ENCODE data around the gene WDR6.

WDR6 gene

DNA sequence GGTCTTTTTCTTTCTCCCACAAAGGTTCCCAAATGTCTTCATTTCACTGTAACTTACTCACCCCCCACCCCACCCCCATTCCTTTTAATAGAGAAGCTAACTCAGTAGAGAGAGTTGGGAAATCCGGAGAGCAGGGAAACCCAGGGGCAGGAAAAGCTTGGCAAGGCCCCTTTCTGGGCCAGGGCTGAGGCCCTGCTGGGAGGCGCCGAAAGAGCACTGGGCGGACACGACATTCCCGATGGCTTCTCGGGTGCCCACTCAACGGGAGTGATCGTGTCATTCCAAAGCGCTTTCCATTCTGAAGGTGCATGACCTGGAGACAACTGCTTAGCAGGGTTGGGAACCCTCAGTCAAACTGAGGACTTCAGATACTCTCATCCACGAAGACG, 12.7 kb downstream of the WDR6 start:
- TF ChIP-seq, protein P1, sequence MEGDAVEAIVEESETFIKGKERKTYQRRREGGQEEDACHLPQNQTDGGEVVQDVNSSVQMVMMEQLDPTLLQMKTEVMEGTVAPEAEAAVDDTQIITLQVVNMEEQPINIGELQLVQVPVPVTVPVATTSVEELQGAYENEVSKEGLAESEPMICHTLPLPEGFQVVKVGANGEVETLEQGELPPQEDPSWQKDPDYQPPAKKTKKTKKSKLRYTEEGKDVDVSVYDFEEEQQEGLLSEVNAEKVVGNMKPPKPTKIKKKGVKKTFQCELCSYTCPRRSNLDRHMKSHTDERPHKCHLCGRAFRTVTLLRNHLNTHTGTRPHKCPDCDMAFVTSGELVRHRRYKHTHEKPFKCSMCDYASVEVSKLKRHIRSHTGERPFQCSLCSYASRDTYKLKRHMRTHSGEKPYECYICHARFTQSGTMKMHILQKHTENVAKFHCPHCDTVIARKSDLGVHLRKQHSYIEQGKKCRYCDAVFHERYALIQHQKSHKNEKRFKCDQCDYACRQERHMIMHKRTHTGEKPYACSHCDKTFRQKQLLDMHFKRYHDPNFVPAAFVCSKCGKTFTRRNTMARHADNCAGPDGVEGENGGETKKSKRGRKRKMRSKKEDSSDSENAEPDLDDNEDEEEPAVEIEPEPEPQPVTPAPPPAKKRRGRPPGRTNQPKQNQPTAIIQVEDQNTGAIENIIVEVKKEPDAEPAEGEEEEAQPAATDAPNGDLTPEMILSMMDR (IDR thresholded peaks at IDR 0.05; ENCODE audit: low read depth, low read length): no peak
- in situ Hi-C loops (cut with HindIII; ENCODE audit: low sequenced_read_pairs): no loop called here
- peak overlapping the region; percentile 86 for H3K4me3 ChIP-seq (ENCODE audit: low read depth, low read length)
- no peak for DNase-seq (ENCODE audit: low read depth, low spot score)

DNA sequence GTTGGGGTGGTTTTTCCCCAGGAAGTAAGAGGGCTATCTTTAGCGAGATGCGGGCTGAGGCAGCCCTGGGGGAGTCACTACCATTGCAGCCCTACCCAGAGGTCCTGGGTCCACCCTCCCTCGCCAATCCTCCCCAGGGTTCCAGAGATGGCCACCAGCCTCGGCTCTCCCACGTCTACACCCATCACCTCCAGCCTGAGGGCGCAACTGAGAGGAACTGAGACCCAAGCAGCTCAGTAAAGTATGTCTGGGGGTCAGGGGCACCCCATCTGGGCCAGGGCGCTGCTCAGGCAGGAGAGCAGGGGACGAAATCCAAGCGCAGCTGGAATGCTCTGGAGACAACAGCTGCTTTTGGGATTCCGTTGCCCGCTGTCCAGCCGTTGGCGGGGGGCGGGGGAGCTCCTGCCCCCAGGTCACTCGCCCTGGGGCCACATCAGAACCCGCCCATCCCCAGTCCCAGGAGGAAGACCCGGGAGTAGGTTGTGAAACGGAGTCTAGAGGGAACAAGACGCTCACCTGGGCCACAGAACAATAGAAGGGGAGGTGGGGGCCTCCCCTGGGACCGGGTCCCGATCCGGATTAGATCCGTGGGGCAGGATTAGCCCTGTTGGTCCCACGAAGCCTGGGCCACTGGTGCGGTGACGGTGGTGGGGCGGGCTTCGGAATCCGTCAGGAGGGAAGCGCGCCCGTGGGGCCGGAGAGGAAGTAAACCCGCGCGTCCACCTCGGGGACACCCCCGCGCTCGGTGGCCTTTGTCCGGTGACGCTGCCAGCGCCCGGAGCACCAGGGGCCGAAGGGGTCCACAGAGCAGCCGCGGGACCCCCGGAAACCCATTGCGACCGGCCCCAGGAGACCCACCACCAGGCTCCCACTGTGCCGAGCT, 13.4 kb downstream of the WDR6 start:
- TF ChIP-seq, protein P1 (IDR thresholded peaks at IDR 0.05; ENCODE audit: low read depth, low read length): no peak
- in situ Hi-C loops (cut with HindIII; ENCODE audit: low sequenced_read_pairs): no loop called here
- no peak for DNase-seq (ENCODE audit: low read depth, low spot score)
- H3K4me3 ChIP-seq (ENCODE audit: low read depth, low read length): peak overlapping the region; percentile 86

DNA sequence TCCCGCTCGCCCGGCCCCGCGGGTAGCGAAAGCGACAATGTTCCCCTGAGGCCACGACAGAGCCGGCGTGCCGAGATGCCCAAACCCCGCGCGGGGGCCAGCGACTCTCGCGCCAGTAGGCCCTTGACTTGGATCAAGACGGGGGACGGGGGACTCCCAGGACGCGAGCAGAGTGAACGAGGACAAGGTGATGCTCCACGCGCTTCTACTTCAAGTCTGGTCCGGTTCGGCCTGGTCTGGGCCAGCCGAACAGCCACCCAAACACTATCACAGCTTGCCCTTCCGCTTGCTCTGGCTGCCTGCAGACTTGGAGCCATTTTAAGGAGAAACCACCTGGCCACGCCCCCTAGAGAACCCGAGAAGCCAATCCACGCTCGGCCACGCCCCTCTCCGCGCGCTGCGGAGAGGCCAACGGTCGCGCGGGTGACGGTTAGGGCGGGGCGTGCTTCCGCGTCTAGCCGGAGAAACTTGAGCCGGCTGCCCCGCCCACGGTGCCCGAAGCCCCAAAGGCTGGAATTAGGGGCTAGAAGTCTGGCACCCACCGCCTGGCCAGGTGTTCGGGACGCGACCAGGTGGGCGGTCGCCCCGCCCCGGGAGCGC, 14.1 kb downstream of the WDR6 start:
- in situ Hi-C loops (cut with HindIII; ENCODE audit: low sequenced_read_pairs): no loop called here
- H3K4me3 ChIP-seq (ENCODE audit: low read depth, low read length): peak overlapping the region; percentile 86
- TF ChIP-seq, protein P1 (IDR thresholded peaks at IDR 0.05; ENCODE audit: low read depth, low read length): no peak
- peak; percentile 98 for DNase-seq (ENCODE audit: low read depth, low spot score)

DNA sequence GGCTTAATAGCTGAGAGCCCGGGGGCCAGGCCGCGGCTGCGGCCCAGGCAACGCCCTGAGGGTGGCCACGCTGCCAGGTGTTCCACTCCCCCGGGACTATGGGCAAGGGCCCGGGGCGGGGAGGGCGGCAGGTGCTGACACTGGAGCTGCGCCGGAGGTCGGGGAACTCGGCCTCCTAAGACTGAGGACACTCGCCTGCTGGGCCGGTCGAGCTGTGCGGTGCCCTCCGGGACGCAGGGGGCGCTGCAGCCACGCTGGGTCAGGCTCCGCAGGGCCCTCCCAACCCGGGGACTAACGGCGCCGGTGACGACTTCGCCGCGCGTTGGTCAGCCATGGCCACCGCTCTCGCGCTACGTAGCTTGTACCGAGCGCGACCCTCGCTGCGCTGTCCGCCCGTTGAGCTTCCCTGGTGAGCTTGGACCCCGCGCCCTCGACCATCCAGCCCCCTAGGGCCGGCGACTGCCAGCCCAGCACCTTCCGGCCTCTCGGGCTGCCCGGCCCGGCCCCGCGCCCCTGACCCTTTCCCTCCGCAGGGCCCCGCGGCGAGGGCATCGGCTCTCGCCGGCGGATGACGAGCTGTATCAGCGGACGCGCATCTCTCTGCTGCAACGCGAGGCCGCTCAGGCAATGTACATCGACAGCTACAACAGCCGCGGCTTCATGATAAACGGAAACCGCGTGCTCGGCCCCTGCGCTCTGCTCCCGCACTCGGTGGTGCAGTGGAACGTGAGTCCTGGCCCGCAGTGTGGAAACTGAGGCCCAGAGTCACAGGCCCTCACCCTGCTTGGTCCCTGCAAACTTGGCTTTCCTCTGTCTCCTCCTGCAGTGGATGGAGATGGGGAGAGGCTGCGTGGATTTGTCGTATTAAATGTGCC, 14.9 kb downstream of the WDR6 start, which contains the start of gene NDUFAF3:
Gene NDUFAF3, plus strand, starts transcription at position 309 of the 875 bp plus-strand sequence. Its CDS starts 24 bp downstream, at position 333.
- peak; percentile 95 for DNase-seq (ENCODE audit: low read depth, low spot score)
- TF ChIP-seq, protein P1 (IDR thresholded peaks at IDR 0.05; ENCODE audit: low read depth, low read length): peak; percentile 86
- H3K4me3 ChIP-seq (ENCODE audit: low read depth, low read length): peak within 1 kb of the TSS; percentile 86
- in situ Hi-C loops (cut with HindIII; ENCODE audit: low sequenced_read_pairs): no loop called here

DNA sequence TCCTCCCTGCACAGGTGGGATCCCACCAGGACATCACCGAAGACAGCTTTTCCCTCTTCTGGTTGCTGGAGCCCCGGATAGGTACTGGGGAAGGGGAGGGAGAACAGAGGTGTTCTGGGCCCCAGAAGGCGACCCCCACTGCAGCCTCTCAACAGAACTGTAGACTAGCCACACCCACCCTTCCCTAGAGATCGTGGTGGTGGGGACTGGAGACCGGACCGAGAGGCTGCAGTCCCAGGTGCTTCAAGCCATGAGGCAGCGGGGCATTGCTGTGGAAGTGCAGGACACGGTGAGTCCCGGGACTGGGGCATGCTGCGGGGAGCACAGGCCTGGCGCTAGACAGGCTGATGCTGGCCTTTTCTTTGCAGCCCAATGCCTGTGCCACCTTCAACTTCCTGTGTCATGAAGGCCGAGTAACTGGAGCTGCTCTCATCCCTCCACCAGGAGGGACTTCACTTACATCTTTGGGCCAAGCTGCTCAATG, 15.5 kb downstream of the WDR6 start:
- H3K4me3 ChIP-seq (ENCODE audit: low read depth, low read length): peak overlapping the region; percentile 86
- TF ChIP-seq, protein P1 (IDR thresholded peaks at IDR 0.05; ENCODE audit: low read depth, low read length): no peak
- in situ Hi-C loops (cut with HindIII; ENCODE audit: low sequenced_read_pairs): no loop called here
- no peak for DNase-seq (ENCODE audit: low read depth, low spot score)

DNA sequence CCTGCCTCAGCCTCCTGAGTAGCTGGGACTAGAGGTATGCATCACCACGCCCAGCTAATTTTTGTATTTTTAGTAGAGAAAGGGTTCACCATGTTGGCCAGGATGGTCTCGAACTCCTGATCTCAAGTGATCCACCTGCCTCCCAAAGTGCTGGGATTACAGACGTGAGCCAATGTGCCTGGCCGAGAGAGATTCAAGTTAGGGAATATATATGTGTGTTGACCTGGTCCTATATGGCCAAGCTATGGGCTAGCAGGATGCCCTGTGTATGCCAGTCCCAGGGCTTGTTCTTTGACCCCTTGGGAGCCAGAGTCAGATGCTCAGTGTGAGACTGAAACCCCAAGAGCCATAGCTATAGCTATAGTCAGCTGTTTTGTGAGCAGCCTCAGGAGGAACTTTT, 16.6 kb downstream of the WDR6 start:
- in situ Hi-C loops (cut with HindIII; ENCODE audit: low sequenced_read_pairs): no loop called here
- no peak for DNase-seq (ENCODE audit: low read depth, low spot score)
- TF ChIP-seq, protein P1 (IDR thresholded peaks at IDR 0.05; ENCODE audit: low read depth, low read length): no peak

More for the DNA sequence above, 16.6 kb downstream of the WDR6 start:
- H3K4me3 ChIP-seq (ENCODE audit: low read depth, low read length): no peak overlapping the region

All from astrocyte of the spinal cord (primary cell).